Measurements from ENCODE around the gene JMJD8.

- TF ChIP-seq CTCF (IDR thresholded peaks at IDR 0.05; ENCODE audit: insufficient read depth, low read length, poor library complexity, severe bottlenecking), result peak; percentile 85
- no peak for TF ChIP-seq EZH2phosphoT487 (conservative IDR thresholded peaks at IDR 0.05; ENCODE audit: low read length)
These were observed 27.6 kb upstream of the JMJD8 start for GRCh38 chr16:711548-712320.

Measured in SU-DHL-6 (cell line).